Activated B cell treated with CpG ODN at 0.5 μM for 24 hours (primary cell): ENCODE data around the gene HOXB13. TPM values are rescaled to one million over a fixed set of nuclear protein-coding genes. Genes with fewer than 3 reads are reported as not detected.

Experiments
- ATAC-seq: fragments of 200-7000 bp; cut with Tn5 transposase; one replicate; pipeline ENCODE4 v1.10.0; 2021; ENCODE audit warnings: low read depth, mild to moderate bottlenecking, moderate library complexity
- CTCF ChIA-PET: fragments of 350-600 bp; sonication (Branson Sonifier 250); formaldehyde crosslinking; loops from one replicate; lab custom pipeline; 2021; ENCODE audit warnings: antibody characterized with exemption; lab: Charles Lee
- POLR2A ChIA-PET: fragments of 350-600 bp; sonication (Branson Sonifier 250); formaldehyde crosslinking; loops from one replicate; lab custom pipeline; 2021; ENCODE audit warnings: antibody characterized with exemption; lab: Charles Lee
- DNase-seq: peaks from one replicate; pipeline ENCODE4 v3.0.0; 2022
- H3K27ac Mint-ChIP-seq: one replicate; pipeline ENCODE4 v1.8.0; 2020; ENCODE audit warnings: mixed read lengths
- H3K27me3 Mint-ChIP-seq: one replicate; pipeline ENCODE4 v1.8.0; 2021; ENCODE audit warnings: mixed read lengths
- H3K36me3 Mint-ChIP-seq: one replicate; pipeline ENCODE4 v1.8.0; 2021; ENCODE audit warnings: low read depth, mixed read lengths
- H3K4me1 Mint-ChIP-seq: one replicate; pipeline ENCODE4 v1.8.0; 2021; ENCODE audit warnings: mixed read lengths
- H3K4me3 Mint-ChIP-seq: one replicate; pipeline ENCODE4 v1.8.0; 2020; ENCODE audit warnings: mild to moderate bottlenecking, mixed read lengths
- H3K9me3 Mint-ChIP-seq: one replicate; pipeline ENCODE4 v1.8.0; 2020; ENCODE audit warnings: mixed read lengths
- CTCF ChIP-seq: fragments of 200-600 bp; IDR thresholded peaks from one replicate; pipeline ENCODE4 v1.8.0; 2022; ENCODE audit warnings: antibody characterized with exemption, mild to moderate bottlenecking
- intact Hi-C: fragments of 100-400 bp; cut with micrococcal nuclease; formaldehyde crosslinking; loops from one replicate; pipeline ENCODE4 v1.15.1; 2024
- total RNA-seq: library from RNA; stranded (reverse); gene quantifications from 2 replicates; pipeline ENCODE4 v1.2.3, GENCODE V29; 2022

Gene HOXB13
- total RNA-seq, 1 donor from 2014 or later = not detected

DNA sequence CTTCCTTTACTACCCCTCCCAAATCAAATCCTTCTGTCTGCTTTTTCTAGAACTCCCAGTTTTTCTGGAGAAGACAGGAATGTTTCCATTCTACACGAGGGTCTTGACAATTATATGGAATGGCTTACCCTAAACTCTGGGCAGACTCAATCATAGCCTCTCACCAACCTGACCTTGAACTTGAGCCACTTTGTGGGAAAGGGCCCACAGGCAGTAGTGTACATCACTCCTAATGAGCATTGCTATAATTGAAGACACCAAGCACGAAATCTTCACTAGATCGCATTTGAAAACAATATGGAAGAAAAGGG is 1.6 kb upstream of the HOXB13 start:
- Mint-ChIP-seq H3K4me3 (no peak overlapping the region), H3K27me3 (peaks cover 80% of the 10 kb centered on the region), H3K27ac (no peak overlapping the region), H3K4me1 (peaks cover 29% of the 10 kb centered on the region), H3K36me3 (no peaks in the 10 kb centered on the region), H3K9me3 (no peaks in the 10 kb centered on the region)
- intact Hi-C loops = no loop called here
- no peak for TF ChIP-seq CTCF
- ATAC-seq (no peak), DNase-seq (no peak)
- ChIA-PET POLR2A (no interaction called here), CTCF (no interaction called here)

DNA sequence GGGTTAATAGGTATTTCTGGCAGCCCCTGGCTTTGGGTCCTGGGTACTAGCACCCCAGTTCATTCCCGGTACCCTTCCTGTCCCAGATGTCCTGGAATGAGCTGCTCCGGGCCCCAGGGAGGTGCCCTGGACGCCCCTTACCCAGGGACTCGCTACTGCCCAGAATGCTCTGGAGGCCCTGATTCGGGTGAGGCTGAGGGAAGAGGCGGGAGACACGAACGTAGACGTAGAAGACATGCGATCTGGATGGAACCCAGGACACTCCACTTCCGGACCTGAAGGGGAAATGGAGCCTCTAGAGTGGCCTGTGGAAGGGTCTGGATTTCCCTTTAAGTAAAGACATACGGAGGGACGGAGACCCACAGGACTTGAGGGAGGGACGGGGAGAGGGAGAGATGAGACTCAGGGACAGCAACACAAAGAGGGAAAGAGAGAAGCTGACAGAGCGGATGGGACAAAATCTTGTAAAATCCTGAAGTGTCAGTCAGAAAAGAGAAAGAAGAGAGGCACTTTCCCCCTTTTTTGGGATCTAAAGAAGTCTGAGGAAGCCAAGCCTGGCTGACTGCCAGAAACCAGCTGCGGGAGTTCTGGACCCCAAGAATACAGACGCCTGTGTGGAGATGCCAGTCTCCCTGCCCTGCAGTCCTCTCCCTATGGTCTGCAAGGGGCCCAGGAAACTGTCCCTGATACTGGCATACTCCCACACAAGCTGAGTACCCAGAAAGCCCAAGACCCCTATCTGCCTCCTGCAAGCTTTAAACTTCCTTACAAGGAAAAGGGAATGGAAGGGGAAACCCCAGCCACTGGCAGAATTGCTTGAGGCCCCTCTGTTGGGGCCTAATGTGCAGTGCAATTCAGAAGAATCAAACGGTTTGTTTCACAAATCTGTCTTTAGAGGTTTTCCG is 1.0 kb upstream of the HOXB13 start:
- CTCF ChIA-PET = no interaction called here
- Mint-ChIP-seq H3K4me1 (peaks cover 34% of the 10 kb centered on the region), H3K36me3 (no peaks in the 10 kb centered on the region), H3K9me3 (no peaks in the 10 kb centered on the region), H3K27me3 (peaks cover 82% of the 10 kb centered on the region), H3K4me3 (no peak overlapping the region), H3K27ac (no peak overlapping the region)
- no peak for TF ChIP-seq CTCF
- intact Hi-C loops = no loop called here
- ATAC-seq (no peak), DNase-seq (no peak)
- POLR2A ChIA-PET = no interaction called here

DNA sequence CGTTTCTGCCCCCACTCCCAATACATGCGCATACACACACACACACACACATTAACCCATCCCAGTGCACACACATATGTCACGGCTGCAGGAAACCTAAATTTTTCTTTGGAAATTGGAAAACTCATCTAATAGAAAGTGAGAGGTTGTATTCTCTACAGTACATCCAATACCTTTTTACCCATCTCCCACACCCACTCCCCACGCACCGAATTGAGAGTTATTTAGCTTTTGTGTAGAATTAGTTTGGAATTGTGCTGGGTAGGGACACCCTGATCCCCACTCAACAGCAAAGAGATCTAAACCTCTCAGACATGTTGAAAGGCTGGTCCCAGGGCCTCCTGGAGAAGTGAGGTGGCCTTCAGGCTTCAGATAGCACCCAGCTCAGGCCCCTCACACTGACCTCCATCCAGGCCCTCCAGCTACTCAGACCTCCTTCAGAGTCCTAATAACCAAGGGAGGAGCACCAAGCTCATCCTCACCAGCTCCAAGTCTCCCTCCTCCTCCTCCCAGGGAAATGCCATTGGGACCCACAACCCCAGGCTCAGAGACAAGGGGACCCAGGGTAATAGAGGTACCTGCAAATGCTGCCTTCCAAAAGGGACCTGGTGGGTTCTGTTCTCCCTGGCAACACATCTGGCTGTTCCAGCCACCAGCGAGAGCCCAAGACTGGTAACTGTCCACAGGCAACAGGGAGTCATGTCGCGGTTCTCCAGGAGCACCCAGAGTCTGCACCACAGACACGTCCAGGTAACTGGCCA is 955 bp downstream of the HOXB13 start:
- POLR2A ChIA-PET = no interaction called here
- peaks cover 80% of the 10 kb centered on the region for H3K27me3 Mint-ChIP-seq
- intact Hi-C loops = no loop called here

DNA sequence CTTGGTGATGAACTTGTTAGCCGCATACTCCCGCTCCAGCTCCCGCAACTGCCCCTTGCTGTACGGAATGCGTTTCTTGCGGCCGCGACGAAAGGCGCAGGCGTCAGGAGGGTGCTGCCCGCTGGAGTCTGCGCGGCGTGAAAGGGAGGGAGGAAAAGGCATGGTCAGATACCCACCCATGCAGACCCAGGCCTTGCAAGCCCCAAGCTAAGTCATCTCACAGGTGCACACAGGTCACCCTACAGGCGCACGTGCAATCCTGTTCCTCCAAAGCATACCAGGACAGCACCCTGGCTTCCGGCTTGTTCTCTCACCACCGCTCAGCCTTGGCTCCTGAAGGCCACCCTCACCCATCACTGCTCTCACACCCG is 1.6 kb downstream of the HOXB13 start:
- Mint-ChIP-seq H3K36me3 (no peaks in the 10 kb centered on the region), H3K27me3 (peaks cover 83% of the 10 kb centered on the region), H3K9me3 (no peaks in the 10 kb centered on the region), H3K27ac (no peak overlapping the region), H3K4me3 (no peak overlapping the region), H3K4me1 (peaks cover 37% of the 10 kb centered on the region)
- ATAC-seq (no peak), DNase-seq (no peak)
- CTCF ChIA-PET = no interaction called here
- no peak for TF ChIP-seq CTCF
- intact Hi-C loops = no loop called here
- POLR2A ChIA-PET = no interaction called here

More for the DNA sequence above, 955 bp downstream of the HOXB13 start:
- TF ChIP-seq CTCF = no peak
- no peaks in the 10 kb centered on the region for H3K36me3 Mint-ChIP-seq
- H3K27ac Mint-ChIP-seq = no peak overlapping the region
- ATAC-seq (no peak), DNase-seq (no peak)
- no peaks in the 10 kb centered on the region for H3K9me3 Mint-ChIP-seq
- H3K4me3 Mint-ChIP-seq = no peak overlapping the region
- CTCF ChIA-PET = no interaction called here
- H3K4me1 Mint-ChIP-seq = peaks cover 39% of the 10 kb centered on the region

DNA sequence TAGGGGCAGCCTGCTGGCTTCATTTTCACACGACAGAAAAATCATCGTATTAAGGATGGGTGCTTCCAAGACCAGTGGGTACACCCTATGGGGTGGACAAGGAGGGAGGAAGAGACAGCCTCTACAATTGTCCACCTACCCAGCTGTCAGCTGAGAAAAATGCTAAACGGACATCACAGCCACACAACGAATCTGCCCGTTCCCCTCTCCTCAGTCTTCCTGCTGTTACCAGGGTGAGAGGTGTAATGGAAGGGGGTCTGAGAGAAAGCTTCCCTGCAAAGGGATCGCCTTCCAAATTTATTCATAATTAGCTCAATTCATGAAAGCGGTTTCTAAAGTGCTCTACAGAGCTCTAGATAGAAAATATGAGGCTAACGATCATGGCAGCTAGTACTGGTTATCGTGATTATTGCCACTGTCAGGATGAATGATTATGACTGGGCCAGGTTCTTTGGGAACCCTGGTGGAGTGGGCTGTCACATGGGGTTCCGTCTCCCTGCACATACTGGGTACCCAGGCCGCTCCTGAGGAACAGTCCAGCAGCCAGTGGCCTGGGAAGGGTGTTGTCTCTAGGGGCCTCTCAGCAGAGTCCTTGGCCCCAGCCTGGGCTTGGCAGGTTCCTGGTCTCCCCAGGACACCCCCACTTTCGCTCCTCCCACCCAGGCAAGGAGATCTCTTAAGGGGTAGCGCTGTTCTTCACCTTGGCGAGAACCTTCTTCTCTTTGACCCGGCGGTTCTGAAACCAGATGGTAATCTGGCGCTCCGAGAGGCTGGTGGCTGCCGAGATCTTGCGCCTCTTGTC is 2.2 kb downstream of the HOXB13 start:
- no peak for DNase-seq
- ATAC-seq = no peak
- TF ChIP-seq CTCF = no peak
- Mint-ChIP-seq H3K27me3 (peaks cover 79% of the 10 kb centered on the region), H3K4me3 (no peak overlapping the region), H3K9me3 (no peaks in the 10 kb centered on the region), H3K4me1 (peaks cover 37% of the 10 kb centered on the region), H3K36me3 (no peaks in the 10 kb centered on the region), H3K27ac (no peak overlapping the region)
- ChIA-PET POLR2A (no interaction called here), CTCF (interaction anchor here (3.7 kb wide), 1 partner anchor 153 kb away, joined by 16 read pairs; no protein-coding TSS in a partner anchor)
- intact Hi-C loops = no loop called here
